Measurements from ENCODE around the gene SPATA9.

The SPATA9 gene

DNA sequence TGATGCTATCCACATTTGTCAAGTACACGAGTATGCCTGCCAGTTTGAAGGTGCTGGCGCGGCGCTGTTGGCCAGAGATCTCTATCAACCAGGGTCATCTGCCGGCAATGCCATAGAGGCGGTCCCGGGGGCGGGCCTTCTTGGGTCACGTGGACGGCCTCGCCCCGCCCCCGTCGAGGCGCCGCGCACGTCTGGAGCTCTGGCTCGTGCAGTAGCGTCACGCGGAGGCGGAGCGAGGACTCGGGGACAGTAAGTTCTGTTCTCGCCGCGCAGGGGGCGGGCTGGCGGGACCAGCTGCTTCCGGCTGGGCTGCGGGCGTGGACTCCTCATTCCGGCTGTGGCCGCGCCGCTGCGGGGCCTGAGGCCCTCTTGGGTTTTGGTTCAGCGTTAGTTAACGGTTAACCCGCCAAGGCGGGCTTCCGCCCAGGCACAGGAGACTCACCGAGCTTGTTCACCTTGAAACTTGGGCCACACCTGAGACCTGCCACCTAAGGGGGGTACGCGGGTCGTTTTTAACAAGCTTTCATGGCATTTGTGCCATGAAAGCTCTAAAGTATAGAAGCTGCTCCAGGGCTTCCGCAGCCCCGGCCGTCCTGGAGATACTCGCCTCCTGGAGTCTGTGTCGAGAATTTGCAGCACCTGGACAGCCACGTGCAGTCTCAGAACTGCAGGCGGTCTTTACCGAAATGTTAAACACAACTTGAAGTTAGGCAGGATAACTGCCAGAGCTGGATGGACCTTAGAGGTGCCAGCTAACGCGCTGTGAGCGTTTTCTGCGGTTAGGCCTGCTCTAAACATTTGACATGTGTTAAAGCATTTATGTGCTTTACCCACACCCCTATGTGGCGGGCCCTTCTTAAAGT lies 36.0 kb downstream of the SPATA9 start, which contains the start of gene RFESD (continued):
- TF ChIP-seq ATF2 (tag by site-specific recombination; IDR thresholded peaks at IDR 0.05; ENCODE audit: low read depth) (no peak), ZNF645 (tag by site-specific recombination; IDR thresholded peaks at IDR 0.05) (no peak), ZNF621 (tag by site-specific recombination; IDR thresholded peaks at IDR 0.05) (no peak), ZEB2 (tag by site-specific recombination; IDR thresholded peaks at IDR 0.05) (peak; percentile 83), KLF17 (tag by site-specific recombination; IDR thresholded peaks at IDR 0.05) (0 out of 2 replicates have a peak, but pooled peaks have one; percentile 22), ZNF155 (tag by site-specific recombination; IDR thresholded peaks at IDR 0.05) (no peak), ZNF19 (tag by site-specific recombination; IDR thresholded peaks at IDR 0.05; ENCODE audit: low read depth) (no peak), KLF1 (tag by site-specific recombination; IDR thresholded peaks at IDR 0.05) (peak; percentile 69), ZNF423 (tag by site-specific recombination; IDR thresholded peaks at IDR 0.05) (no peak), ZNF624 (tag by site-specific recombination; IDR thresholded peaks at IDR 0.05) (no peak), ZNF350 (tag by site-specific recombination; IDR thresholded peaks at IDR 0.05) (no peak), ZBTB26 (tag by site-specific recombination; optimal IDR thresholded peaks at IDR 0.05) (peak; percentile 97), ZNF112 (tag by site-specific recombination; IDR thresholded peaks at IDR 0.05) (no peak), ZNF830 (tag by site-specific recombination; IDR thresholded peaks at IDR 0.05; ENCODE audit: low read depth) (no peak), PRDM1 (tag by site-specific recombination; IDR thresholded peaks at IDR 0.05) (no peak), ZNF585B (tag by site-specific recombination; IDR thresholded peaks at IDR 0.05) (no peak), TRIM28 (IDR thresholded peaks at IDR 0.05; ENCODE audit: borderline replicate concordance, low read length) (no peak), ZNF785 (tag by site-specific recombination; IDR thresholded peaks at IDR 0.05) (no peak), EGR2 (tag by site-specific recombination; IDR thresholded peaks at IDR 0.05; ENCODE audit: low read depth) (peak; percentile 71; the same call in 1 of the 2 replicates), ZNF510 (tag by site-specific recombination; IDR thresholded peaks at IDR 0.05; ENCODE audit: insufficient replicate concordance) (no peak), ZNF596 (tag by site-specific recombination; IDR thresholded peaks at IDR 0.05) (no peak), SETDB1 (IDR thresholded peaks at IDR 0.05; ENCODE audit: insufficient read length, low read length) (peak; percentile 30), SCRT2 (tag by site-specific recombination; IDR thresholded peaks at IDR 0.05) (no peak), ZNF623 (tag by site-specific recombination; IDR thresholded peaks at IDR 0.05) (no peak), ZFP41 (tag by site-specific recombination; IDR thresholded peaks at IDR 0.05; ENCODE audit: borderline replicate concordance) (no peak), ZNF792 (tag by site-specific recombination; IDR thresholded peaks at IDR 0.05) (no peak), ZNF747 (tag by site-specific recombination; IDR thresholded peaks at IDR 0.05) (no peak), ZNF677 (tag by site-specific recombination; IDR thresholded peaks at IDR 0.05) (no peak), ZNF214 (tag by site-specific recombination; IDR thresholded peaks at IDR 0.05; ENCODE audit: borderline replicate concordance) (no peak), ZBTB21 (tag by site-specific recombination; IDR thresholded peaks at IDR 0.05) (no peak; the same call in 1 of the 2 replicates), ZBTB7A (tag by site-specific recombination; IDR thresholded peaks at IDR 0.05; ENCODE audit: low read depth) (no peak), ZNF121 (tag by site-specific recombination; IDR thresholded peaks at IDR 0.05) (no peak)
- TF ChIP-seq, protein P1, sequence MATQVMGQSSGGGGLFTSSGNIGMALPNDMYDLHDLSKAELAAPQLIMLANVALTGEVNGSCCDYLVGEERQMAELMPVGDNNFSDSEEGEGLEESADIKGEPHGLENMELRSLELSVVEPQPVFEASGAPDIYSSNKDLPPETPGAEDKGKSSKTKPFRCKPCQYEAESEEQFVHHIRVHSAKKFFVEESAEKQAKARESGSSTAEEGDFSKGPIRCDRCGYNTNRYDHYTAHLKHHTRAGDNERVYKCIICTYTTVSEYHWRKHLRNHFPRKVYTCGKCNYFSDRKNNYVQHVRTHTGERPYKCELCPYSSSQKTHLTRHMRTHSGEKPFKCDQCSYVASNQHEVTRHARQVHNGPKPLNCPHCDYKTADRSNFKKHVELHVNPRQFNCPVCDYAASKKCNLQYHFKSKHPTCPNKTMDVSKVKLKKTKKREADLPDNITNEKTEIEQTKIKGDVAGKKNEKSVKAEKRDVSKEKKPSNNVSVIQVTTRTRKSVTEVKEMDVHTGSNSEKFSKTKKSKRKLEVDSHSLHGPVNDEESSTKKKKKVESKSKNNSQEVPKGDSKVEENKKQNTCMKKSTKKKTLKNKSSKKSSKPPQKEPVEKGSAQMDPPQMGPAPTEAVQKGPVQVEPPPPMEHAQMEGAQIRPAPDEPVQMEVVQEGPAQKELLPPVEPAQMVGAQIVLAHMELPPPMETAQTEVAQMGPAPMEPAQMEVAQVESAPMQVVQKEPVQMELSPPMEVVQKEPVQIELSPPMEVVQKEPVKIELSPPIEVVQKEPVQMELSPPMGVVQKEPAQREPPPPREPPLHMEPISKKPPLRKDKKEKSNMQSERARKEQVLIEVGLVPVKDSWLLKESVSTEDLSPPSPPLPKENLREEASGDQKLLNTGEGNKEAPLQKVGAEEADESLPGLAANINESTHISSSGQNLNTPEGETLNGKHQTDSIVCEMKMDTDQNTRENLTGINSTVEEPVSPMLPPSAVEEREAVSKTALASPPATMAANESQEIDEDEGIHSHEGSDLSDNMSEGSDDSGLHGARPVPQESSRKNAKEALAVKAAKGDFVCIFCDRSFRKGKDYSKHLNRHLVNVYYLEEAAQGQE (tag by site-specific recombination; IDR thresholded peaks at IDR 0.05): peak; percentile 44; the same call in 1 of the 2 replicates
